Loucy (cell line): ENCODE results near the gene PRKACA.

Experiments
- H2AFZ ChIP-seq: fragments of 200-600 bp; sonication (generic); 2 replicates; pipeline ENCODE4 v1.6.0; 2016; ENCODE audit warnings: antibody characterized with exemption, mild to moderate bottlenecking, low read length, moderate library complexity
- H3F3A ChIP-seq: fragments of 200-600 bp; 2 replicates; pipeline ENCODE4 v1.6.0; 2016; ENCODE audit warnings: antibody characterized with exemption, low read depth, mild to moderate bottlenecking
- H3K27me3 ChIP-seq: fragments of 200-600 bp; sonication (generic); 2 replicates; pipeline ENCODE4 v1.6.1; 2014; ENCODE audit warnings: low read length, mild to moderate bottlenecking; ENCODE audit not compliant: insufficient read depth, poor library complexity, severe bottlenecking
- H3K36me3 ChIP-seq: fragments of 200-600 bp; sonication (generic); 2 replicates; pipeline ENCODE4 v1.6.1; 2016; ENCODE audit warnings: low read length; ENCODE audit not compliant: insufficient read depth
- H3K4me1 ChIP-seq: fragments of 200-600 bp; sonication (generic); 2 replicates; pipeline ENCODE4 v1.5.1; 2014; ENCODE audit warnings: low read length, mild to moderate bottlenecking; ENCODE audit not compliant: insufficient read depth, poor library complexity, severe bottlenecking
- H3K4me2 ChIP-seq: fragments of 200-600 bp; sonication (generic); 2 replicates; pipeline ENCODE4 v1.6.0; 2014; ENCODE audit warnings: antibody characterized with exemption, low read length, low read depth, mild to moderate bottlenecking; ENCODE audit not compliant: poor library complexity, severe bottlenecking
- H3K4me3 ChIP-seq: fragments of 200-600 bp; sonication (generic); 2 replicates; pipeline ENCODE4 v1.5.1; 2014; ENCODE audit warnings: low read length, mild to moderate bottlenecking, mixed read lengths; ENCODE audit not compliant: poor library complexity, severe bottlenecking
- H3K79me2 ChIP-seq: fragments of 200-600 bp; sonication (generic); 2 replicates; pipeline ENCODE4 v1.6.1; 2014; ENCODE audit warnings: low read length; ENCODE audit not compliant: insufficient read depth
- H3K9ac ChIP-seq: fragments of 200-600 bp; sonication (generic); 2 replicates; pipeline ENCODE4 v1.6.0; 2014; ENCODE audit warnings: mild to moderate bottlenecking, low read depth, low read length, moderate library complexity; ENCODE audit not compliant: poor library complexity, severe bottlenecking
- H3K9me2 ChIP-seq: fragments of 200-600 bp; sonication (generic); replicated peaks from 2 replicates; pipeline ENCODE4 v1.6.1; 2016; ENCODE audit warnings: low read depth, low read length, mixed read lengths
- H3K9me3 ChIP-seq: fragments of 200-600 bp; sonication (generic); 2 replicates; pipeline ENCODE4 v1.6.1; 2014; ENCODE audit warnings: mild to moderate bottlenecking, antibody characterized with exemption, low read length, low read depth; ENCODE audit not compliant: insufficient read depth
- H4K20me1 ChIP-seq: fragments of 200-600 bp; sonication (generic); 2 replicates; pipeline ENCODE4 v1.6.0; 2014; ENCODE audit warnings: antibody characterized with exemption, low read length, mild to moderate bottlenecking; ENCODE audit not compliant: insufficient read depth, poor library complexity, severe bottlenecking
- CTCF ChIP-seq: fragments of 200-600 bp; sonication (generic); conservative IDR thresholded peaks from 2 replicates; pipeline ENCODE4 v1.5.1; 2014; ENCODE audit warnings: mild to moderate bottlenecking, antibody characterized with exemption, low read length
- EZH2phosphoT487 ChIP-seq: fragments of 200-600 bp; IDR thresholded peaks from 2 replicates; pipeline ENCODE4 v1.6.1; 2018; ENCODE audit warnings: antibody characterized with exemption, mild to moderate bottlenecking, moderate library complexity, borderline replicate concordance

PRKACA gene

GRCh38 chr19:14107581-14108461, 9.7 kb downstream of the PRKACA start:
- Histone ChIP-seq H3K4me3 (no peak overlapping the region), H3K27me3 (no peaks in the 10 kb centered on the region), H3K9me2 (no peaks in the 10 kb centered on the region), H4K20me1 (no peaks in the 10 kb centered on the region), H3K4me2 (no peak overlapping the region), H3K36me3 (no peaks in the 10 kb centered on the region; the same call in 1 of the 2 replicates), H3K79me2 (peaks cover 4% of the 10 kb centered on the region; the same call in 1 of the 2 replicates), H3K9me3 (no peaks in the 10 kb centered on the region), H2AFZ (no peak overlapping the region), H3K9ac (no peak overlapping the region), H3K4me1 (peaks cover 11% of the 10 kb centered on the region), H3F3A (no peaks in the 10 kb centered on the region)
- no peak for TF ChIP-seq EZH2phosphoT487
- TF ChIP-seq CTCF, result no peak

GRCh38 chr19:14106840-14107239, 10.7 kb downstream of the PRKACA start:
- no peaks in the 10 kb centered on the region for H3K9me2 ChIP-seq

DNA sequence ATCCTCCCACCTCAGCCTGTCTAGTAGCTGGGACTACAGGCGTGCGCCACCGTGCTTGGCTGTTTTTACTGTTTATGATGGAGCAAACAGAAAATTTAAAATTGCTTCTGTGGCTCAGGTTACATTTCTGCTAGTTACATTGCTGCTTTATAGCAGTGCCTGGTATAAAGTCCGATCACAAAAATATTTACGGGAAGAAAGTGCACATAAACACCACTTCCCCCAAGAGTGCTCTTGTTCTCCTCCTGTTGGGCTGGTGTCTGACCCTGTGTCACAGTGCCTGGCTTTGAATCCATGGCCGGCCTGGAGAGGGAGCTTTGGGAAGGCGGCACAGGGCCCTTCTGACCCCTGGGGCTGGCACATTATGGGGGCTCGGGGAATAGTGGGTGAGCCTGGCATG, 11.9 kb downstream of the PRKACA start:
- H3K9me2 ChIP-seq, result no peaks in the 10 kb centered on the region
- no peaks in the 10 kb centered on the region for H3K79me2 ChIP-seq
- H2AFZ ChIP-seq, result no peak overlapping the region
- no peaks in the 10 kb centered on the region for H3K4me1 ChIP-seq
- no peak overlapping the region for H3K4me2 ChIP-seq
- H3K9ac ChIP-seq, result no peak overlapping the region
- H3K9me3 ChIP-seq, result no peaks in the 10 kb centered on the region
- H4K20me1 ChIP-seq, result no peaks in the 10 kb centered on the region
- no peaks in the 10 kb centered on the region for H3K27me3 ChIP-seq
- H3F3A ChIP-seq, result no peaks in the 10 kb centered on the region
- no peaks in the 10 kb centered on the region; the same call in 1 of the 2 replicates for H3K36me3 ChIP-seq
- no peak overlapping the region for H3K4me3 ChIP-seq
- TF ChIP-seq EZH2phosphoT487, result no peak
- no peak for TF ChIP-seq CTCF

More at GRCh38 chr19:14106840-14107239, 10.7 kb downstream of the PRKACA start:
- Histone ChIP-seq H2AFZ (no peak overlapping the region), H3K9ac (no peak overlapping the region), H4K20me1 (no peaks in the 10 kb centered on the region), H3K4me1 (peaks cover 2% of the 10 kb centered on the region), H3K79me2 (no peaks in the 10 kb centered on the region), H3K4me2 (no peak overlapping the region), H3K9me3 (no peaks in the 10 kb centered on the region), H3K4me3 (no peak overlapping the region), H3F3A (no peaks in the 10 kb centered on the region), H3K27me3 (no peaks in the 10 kb centered on the region), H3K36me3 (no peaks in the 10 kb centered on the region; the same call in 1 of the 2 replicates)
- TF ChIP-seq CTCF (no peak), EZH2phosphoT487 (no peak)
